ENCODE data around the gene TMPRSS7. TPM values are rescaled to one million over a fixed set of nuclear protein-coding genes. Genes with fewer than 3 reads are reported as not detected.

The TMPRSS7 gene
- total RNA-seq, 1 donor from 2014 or later: not detected

DNA sequence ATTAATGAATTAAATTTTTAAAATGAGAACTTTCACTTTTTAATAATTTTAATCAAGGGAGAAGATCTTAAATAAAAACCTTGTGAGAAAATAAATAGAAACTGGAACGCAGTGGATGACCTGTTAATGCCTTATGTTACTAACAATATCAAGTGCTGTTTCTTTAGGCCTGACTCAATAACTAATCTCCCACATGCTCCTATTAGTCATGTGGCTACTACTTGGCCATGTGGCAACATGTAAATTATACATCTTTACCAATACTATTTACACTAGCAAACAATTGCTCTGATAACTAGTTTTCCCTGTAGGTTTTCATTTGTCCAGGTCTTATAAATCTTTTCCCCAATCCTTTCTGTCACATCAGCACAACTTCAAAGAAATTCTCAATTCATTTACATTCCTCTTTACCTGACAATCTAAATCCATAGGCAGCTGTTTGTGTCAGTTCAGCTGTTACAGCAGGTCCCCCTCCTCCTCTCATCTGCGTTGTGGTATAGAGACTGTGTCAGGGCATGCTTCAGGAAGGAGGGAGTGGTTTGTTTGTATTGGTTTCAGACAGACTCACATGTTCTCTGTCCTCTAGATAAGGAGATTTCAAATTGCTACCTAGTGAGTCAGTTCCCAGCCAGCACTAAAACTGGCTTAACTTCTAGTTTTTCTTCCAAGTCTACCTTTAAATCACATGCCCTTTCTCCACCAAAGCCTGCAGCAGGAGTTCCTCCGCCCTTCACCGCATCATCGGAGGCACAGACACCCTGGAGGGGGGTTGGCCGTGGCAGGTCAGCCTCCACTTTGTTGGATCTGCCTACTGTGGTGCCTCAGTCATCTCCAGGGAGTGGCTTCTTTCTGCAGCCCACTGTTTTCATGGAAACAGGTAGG, 40.3 kb downstream of the TMPRSS7 start:
- Mint-ChIP-seq H3K9me3 (no peaks in the 10 kb centered on the region), H3K27ac (no peak overlapping the region), H3K27me3 (peaks cover 22% of the 10 kb centered on the region), H3K4me1 (peaks cover 4% of the 10 kb centered on the region), H3K4me3 (no peak overlapping the region), H3K36me3 (ENCODE audit: low read depth) (no peaks in the 10 kb centered on the region)
- CTCF ChIA-PET: no interaction called here
- intact Hi-C loops (cut with micrococcal nuclease): no loop called here
- no peak for ATAC-seq (ENCODE audit: low read depth)
- DNase-seq: no peak
- TF ChIP-seq, protein P1, sequence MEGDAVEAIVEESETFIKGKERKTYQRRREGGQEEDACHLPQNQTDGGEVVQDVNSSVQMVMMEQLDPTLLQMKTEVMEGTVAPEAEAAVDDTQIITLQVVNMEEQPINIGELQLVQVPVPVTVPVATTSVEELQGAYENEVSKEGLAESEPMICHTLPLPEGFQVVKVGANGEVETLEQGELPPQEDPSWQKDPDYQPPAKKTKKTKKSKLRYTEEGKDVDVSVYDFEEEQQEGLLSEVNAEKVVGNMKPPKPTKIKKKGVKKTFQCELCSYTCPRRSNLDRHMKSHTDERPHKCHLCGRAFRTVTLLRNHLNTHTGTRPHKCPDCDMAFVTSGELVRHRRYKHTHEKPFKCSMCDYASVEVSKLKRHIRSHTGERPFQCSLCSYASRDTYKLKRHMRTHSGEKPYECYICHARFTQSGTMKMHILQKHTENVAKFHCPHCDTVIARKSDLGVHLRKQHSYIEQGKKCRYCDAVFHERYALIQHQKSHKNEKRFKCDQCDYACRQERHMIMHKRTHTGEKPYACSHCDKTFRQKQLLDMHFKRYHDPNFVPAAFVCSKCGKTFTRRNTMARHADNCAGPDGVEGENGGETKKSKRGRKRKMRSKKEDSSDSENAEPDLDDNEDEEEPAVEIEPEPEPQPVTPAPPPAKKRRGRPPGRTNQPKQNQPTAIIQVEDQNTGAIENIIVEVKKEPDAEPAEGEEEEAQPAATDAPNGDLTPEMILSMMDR (IDR thresholded peaks at IDR 0.05): no peak
- POLR2A ChIA-PET: no interaction called here

DNA sequence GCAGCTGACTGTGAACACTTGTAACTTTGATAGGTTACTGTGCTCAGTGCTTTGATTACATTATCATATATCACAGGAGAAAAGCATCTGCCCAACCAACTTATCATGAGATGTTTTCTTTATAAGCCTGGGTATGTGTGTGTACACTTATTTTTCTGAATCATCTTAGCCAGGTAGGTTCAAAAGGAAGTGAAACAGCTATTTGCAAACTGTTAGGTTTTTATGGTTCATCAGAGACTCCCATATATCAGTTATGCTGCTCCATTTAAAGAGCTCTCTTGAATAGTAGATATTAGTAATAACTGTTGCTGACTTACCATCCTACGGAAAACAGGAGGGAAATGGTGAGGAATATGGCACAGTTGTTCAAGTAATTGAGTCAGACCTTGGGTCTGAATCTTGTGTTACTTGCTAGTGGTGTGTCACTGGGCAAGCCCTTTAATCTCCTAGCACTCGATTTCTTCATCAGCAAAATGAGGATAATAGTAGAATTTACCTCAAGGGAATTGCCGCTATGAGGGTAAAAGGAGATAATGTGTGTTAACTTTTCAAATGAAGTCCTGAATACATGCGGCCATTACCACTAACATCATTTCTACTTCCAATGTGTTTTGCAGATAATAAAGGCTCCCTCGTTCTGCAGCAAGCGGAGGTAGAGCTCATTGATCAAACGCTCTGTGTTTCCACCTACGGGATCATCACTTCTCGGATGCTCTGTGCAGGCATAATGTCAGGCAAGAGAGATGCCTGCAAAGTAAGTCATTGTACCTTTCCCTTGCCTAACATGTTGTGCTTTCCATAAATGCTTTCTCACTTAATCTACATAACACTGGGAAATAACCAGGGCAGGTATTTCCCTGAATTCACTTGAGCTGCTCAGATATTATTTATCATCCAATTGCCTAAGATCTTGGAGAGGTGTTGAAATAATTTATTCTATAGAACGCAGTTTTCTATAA, 43.9 kb downstream of the TMPRSS7 start:
- Mint-ChIP-seq H3K36me3 (ENCODE audit: low read depth) (no peaks in the 10 kb centered on the region), H3K27ac (no peak overlapping the region), H3K9me3 (no peaks in the 10 kb centered on the region), H3K4me3 (no peak overlapping the region), H3K4me1 (peaks cover 4% of the 10 kb centered on the region), H3K27me3 (peaks cover 14% of the 10 kb centered on the region)
- intact Hi-C loops (cut with micrococcal nuclease): no loop called here
- no peak for ATAC-seq (ENCODE audit: low read depth)
- ChIA-PET POLR2A (no interaction called here), CTCF (no interaction called here)
- no peak for DNase-seq
- TF ChIP-seq, protein P1 (IDR thresholded peaks at IDR 0.05): no peak

DNA sequence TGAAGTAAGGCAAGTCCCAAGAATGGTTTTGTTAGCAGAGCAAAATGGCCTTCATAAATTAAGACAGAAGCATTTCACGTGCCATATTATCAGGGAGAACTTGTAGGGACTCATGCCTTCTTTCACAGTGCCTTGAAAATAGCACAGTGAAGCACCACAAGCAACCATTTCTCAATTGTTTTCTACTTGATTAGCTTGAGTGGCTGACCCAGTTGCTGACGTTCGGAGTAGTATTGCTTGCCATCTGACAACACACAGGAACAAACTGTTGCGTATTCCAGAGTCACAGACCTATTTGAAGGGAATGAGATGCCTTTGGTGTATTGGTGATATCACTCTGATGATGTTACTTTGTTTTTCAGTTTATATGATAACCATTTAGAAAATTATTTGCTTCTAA, 48.7 kb downstream of the TMPRSS7 start:
- no peak overlapping the region for H3K27ac Mint-ChIP-seq
- intact Hi-C loops (cut with micrococcal nuclease): no loop called here

DNA sequence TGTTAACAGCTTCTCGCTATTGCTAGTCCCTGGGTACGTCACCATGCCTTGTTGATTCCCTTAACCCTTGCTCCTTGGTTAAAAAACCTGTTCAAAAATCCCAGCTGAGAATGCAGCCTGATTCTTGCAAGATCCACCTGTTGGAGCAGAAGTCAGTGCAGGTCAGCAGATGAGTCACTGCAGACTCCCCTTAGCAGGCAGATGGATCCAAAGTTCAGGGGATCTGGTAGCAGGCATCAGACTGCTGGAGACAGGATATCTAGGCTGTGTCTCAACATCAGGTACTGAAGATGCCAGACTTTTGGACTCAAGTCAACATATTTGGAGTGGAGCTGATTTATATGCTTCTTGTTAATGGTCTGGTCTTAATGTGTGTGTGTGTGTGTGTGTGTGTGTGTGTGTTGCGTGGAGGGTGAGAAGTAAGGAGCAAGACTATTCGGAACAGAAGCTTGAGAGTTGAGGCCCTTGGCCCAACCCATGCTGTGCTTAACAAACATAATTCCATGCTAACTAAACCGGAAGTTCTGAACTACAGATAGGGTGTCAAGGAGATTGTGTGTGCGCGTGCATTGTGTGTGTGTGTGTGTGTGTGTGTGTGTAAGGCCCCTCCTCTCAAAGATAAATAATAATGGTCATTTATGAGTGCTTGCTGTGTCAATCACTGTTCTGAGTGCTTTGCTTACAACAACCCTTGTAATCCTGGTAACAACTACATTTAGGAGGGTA, 50.6 kb downstream of the TMPRSS7 start:
- TF ChIP-seq, protein P1 (IDR thresholded peaks at IDR 0.05): no peak
- Mint-ChIP-seq H3K9me3 (no peaks in the 10 kb centered on the region), H3K4me1 (peaks cover 13% of the 10 kb centered on the region), H3K27me3 (peaks cover 19% of the 10 kb centered on the region), H3K4me3 (peak overlapping the region; percentile 83), H3K27ac (no peak overlapping the region), H3K36me3 (ENCODE audit: low read depth) (no peaks in the 10 kb centered on the region)
- intact Hi-C loops (cut with micrococcal nuclease): no loop called here
- ChIA-PET POLR2A (no interaction called here), CTCF (no interaction called here)
- no peak for ATAC-seq (ENCODE audit: low read depth)
- DNase-seq: no peak

More for the DNA sequence above, 48.7 kb downstream of the TMPRSS7 start:
- H3K27me3 Mint-ChIP-seq: peaks cover 12% of the 10 kb centered on the region
- no peak overlapping the region for H3K4me3 Mint-ChIP-seq
- POLR2A ChIA-PET: no interaction called here
- peaks cover 14% of the 10 kb centered on the region for H3K4me1 Mint-ChIP-seq
- DNase-seq (no peak), ATAC-seq (ENCODE audit: low read depth) (no peak)
- CTCF ChIA-PET: no interaction called here
- TF ChIP-seq, protein P1 (IDR thresholded peaks at IDR 0.05): no peak
- no peaks in the 10 kb centered on the region for H3K36me3 Mint-ChIP-seq (ENCODE audit: low read depth)
- H3K9me3 Mint-ChIP-seq: no peaks in the 10 kb centered on the region
